NCI-H146 treated with DMSO at 0.1 percent for 48 hours (cell line): Measurements from ENCODE around the gene EPS8.

ENCODE experiments used
- DNase-seq: peaks from one replicate; lab custom pipeline; 2025; ENCODE audit not compliant: unreplicated experiment; lab: John Stamatoyannopoulos, UW

EPS8 gene

DNA sequence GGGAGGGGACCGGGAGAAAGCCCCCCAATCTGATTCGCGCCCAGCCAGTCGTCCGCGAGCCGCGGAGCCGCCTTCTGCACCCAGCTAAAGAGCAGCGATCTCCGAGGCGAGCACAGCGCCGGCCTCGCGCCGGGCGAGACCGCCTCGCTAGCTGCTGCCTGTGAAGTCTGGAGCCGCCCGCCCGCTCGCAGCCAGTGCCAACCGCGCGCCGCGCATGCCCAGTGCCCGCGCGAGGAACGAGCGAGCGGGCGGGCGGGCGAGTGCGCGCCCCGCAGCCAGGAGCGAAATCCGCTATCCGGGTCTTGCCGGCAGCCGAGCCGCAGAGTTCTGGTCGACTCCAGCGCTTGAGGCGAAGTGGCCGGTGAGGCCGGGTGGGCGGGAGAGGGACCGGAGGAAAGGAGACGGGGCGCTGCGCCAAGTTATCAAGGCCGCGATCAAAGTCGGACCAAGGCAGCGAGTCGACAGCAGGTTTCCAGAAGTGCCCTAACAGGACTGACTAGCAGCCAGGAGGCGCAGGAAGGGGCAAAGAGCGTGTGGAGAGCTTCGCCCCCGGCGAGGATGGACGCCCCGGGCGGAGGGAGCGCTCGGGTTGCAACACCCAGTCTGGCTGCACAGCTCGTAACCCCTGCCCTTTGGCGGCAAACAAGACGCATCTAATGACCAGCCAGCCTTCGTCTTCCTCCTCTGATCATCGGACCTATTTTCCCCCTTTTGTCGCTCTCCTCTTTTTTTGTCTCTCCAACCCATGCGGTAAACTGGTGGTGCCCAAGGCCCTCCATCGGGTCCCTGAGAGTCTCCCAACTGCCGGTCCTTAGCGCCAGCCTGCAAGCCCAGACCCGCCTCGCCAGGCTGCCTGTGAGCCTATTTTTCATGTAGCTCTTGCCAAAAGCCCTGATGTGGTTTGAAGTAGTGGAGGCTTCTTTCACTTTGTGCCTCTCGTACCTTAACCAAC is at the start of gene EPS8:
TSS of gene EPS8 (minus strand) at position 169 of the 952 bp plus-strand sequence. CDS start 106,437 bp downstream, outside the sequence.
- DNase-seq: peak; percentile 91

GRCh38 chr12:15837141-15837790 is 48.1 kb upstream of the EPS8 start:
- DNase-seq: no peak

GRCh38 chr12:15834575-15834974 is 45.4 kb upstream of the EPS8 start:
- DNase-seq: no peak

DNA sequence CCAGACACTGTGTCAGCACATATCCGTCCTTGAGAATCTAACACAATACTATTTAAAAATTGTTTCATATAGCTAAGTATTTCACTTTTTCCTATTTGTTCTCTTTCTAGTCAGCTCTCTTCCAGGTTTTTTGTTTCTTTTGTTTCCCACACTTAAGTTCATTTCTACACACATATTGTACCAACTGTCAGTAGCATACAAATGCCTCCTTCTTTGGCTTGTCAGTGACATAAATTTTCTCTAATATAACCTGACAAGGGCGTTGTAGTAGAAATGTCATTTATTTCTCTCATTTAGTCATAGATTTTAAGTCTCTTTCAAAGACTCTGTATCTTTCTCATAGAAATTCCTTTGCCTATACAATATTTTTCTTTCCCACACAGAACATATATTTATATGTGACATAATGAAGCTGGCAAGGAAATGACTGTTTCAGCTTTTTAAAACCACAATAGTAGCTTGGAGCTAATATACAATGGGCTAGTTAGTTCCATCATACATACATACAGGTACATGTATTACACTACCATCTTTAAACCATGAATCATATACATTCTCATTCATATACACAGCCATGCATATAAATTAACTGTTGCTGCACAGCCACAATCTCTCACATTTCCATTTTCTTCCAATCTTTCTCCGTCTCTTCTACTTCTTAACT is 42.3 kb upstream of the EPS8 start:
- no peak for DNase-seq

GRCh38 chr12:15830538-15830937 is 41.4 kb upstream of the EPS8 start:
- DNase-seq: no peak

- DNase-seq: no peak
Measured at GRCh38 chr12:15829949-15830348, 40.8 kb upstream of the EPS8 start.

DNA sequence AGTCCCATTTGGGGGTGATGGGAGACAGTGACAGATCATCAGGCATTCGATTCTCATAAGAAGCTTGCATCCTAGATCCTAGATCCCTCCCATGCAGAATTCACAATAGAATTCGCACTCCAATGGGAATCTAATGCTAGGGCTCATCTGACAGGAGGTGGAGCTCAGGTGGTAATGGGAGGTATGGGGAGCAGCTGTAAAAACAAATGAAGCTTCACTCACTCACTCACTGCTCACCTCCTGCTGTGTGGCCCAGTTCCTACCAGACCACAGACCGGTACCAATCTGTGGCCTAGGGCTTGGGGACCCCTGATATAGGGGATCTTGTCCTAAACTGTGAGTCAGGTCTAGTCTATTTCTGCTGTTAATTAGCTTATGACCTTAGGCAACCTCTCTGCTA is 40.1 kb upstream of the EPS8 start:
- DNase-seq: peak; percentile 43

- DNase-seq: no peak
Measured at GRCh38 chr12:15827136-15827535, 37.9 kb upstream of the EPS8 start.

DNA sequence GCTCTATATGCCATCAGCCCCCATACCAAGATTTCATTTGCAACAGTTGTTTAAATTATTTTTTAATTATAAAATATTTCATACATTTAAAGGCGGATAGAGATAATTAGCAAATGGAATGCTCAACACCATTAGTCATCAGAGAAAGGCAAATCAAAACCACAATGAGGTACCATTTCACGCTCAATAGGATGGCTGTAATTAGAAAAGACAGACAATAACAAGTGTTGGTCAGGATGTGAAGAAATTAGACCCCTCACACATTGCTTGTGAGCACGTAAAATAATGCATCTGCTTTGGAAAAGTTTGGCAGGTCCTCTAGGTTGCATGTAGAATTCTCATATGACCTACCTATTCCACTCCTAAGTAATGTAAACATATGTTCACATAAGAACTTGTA is 35.3 kb upstream of the EPS8 start:
- no peak for DNase-seq

DNA sequence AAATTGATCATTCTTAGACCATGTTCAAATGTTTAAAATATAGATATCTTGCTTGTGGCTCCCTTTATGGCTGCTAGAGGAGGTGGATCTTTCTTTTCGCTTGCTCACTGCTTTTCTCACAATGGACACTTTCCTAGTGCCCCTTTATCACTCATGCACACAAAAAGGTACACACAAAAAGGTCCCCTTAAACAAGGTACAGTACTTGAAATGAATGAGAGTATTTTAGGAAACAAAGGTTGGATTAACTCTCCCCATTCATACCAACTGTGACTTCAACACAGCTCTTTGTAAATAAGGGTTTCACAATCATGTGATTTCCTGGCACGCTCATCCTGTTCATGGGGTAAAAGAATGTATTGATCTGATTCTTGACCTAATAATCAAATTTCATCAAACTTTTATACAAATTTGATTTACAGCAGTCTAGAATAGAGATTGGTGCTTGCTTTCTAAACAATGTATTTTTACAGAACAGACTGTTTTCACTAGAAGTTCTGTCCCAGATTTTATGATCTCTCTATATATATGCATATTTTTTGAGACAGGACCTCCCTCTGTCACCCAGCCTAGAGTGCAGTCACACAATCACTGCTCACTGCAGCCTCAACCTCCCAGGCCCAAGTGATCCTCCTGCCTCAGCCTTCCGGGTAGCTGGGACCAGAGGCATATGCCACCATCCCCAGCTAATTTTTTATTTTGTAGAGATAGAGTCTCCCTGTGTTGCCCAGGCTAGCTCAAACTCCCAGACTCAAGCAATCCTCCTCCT is 34.4 kb upstream of the EPS8 start:
- peak; percentile 32 for DNase-seq

GRCh38 chr12:15819644-15820437 is 30.7 kb upstream of the EPS8 start:
- no peak for DNase-seq

DNA sequence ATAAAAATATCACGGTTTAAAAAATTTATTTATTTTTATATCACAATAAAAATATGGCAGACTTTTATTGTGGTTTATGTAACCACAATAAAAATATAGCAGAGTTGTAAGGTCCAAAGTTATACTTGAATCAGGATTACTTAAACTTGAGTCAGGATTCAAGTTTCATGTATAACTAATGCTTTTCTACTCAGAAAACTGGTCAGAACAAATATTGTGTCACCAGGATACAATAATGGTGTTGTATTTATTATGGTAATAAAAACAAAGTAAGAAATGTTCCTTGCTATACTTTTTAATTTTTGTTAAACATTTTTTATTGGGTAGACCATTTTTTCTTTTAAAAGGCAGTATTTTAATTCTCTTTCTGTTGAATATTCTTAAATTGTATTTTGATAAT is 29.2 kb upstream of the EPS8 start:
- DNase-seq: no peak

GRCh38 chr12:15815730-15816129 is 26.5 kb upstream of the EPS8 start:
- no peak for DNase-seq

DNA sequence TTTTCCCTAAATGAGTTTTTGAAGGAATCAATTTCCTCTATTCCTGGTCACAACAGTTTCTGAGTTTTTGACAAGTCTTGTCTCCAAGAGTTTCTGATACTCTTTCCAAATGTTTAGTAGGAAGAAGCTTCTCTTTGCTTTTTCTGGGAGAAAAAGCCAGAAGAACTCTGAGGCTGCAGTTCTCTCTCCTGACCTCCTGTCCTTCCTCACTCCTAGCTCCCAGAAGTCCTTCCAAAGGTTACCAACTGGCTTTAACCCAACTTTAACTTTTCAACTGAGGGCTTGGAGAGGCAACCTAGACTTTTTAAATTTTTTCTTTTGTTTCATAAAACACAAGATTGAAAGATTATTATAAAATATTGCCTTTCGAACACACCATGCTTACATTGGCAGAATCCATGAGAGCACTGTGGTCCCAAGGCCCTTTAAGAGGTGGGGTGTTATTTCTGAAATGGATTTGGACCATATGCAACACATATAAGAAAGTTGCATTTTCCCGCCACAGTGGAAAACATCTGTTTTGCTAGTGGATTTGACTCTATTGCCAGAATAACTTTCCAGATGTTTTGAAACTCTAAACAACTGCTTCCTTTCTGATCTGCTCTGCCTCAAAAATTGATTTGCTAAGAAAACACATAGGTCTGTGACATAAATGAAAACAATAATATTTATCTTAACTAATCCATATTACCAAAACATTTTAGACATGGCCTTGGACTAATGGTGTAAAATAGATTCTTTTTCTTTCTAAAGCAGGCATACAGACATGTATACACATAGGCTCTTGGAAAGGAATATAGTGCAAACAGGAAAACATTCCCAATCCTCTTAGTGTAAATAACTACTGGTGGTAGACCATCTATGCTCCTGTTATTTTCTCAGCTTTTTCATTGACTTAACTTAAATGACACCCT is 22.3 kb upstream of the EPS8 start:
- DNase-seq: no peak

GRCh38 chr12:15808652-15809051 is 19.5 kb upstream of the EPS8 start:
- no peak for DNase-seq

GRCh38 chr12:15808250-15808649 is 19.1 kb upstream of the EPS8 start:
- DNase-seq: no peak

DNA sequence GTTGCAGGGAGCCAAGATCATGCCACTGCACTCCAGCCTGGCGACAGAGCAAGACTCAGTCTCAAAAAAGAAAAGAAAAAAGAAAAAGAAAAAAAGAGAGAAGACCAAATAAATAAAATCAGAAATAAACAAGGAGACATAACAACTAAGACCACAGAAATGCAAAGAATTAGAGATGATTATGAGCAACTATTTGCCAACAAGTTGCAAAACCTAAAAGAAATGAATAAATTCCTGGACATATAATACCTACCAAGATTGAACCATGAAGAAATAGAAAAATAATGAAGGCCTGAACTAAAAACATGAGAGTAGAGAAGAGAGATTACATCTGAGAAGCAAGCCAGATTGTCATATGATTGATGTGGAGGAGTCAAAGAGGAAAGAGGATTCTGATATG is 17.6 kb upstream of the EPS8 start:
- DNase-seq: no peak

- DNase-seq: no peak
Measured at GRCh38 chr12:15801770-15802744, 12.9 kb upstream of the EPS8 start.
